Effector memory CD8-positive, alpha-beta T cell (primary cell): ENCODE measurements around the gene ITPKB.

Experiments used
- ATAC-seq: fragments of 150-1000 bp; cut with Tn5 transposase; replicated peaks from 2 replicates; pipeline ENCODE4 v1.10.0; 2021; ENCODE audit warnings: mild to moderate bottlenecking, moderate library complexity
- DNase-seq, 3 experiments: peaks; one replicate each; pipeline ENCODE4 v3.0.0; 2021
- H3K27ac Mint-ChIP-seq, 2 donors: one replicate each; pipeline ENCODE4 v1.8.0; 2022; ENCODE audit warnings: mild to moderate bottlenecking in 2 of 2, mixed read lengths in 2 of 2, moderate library complexity in 2 of 2
- H3K27me3 Mint-ChIP-seq, 2 donors: one replicate each; pipeline ENCODE4 v1.8.0; 2022; ENCODE audit warnings: mixed read lengths in 2 of 2
- H3K36me3 Mint-ChIP-seq: one replicate; pipeline ENCODE4 v1.8.0; 2022; ENCODE audit warnings: mild to moderate bottlenecking, moderate library complexity, mixed read lengths; ENCODE audit not compliant: insufficient read depth
- H3K4me1 Mint-ChIP-seq, 2 donors: one replicate each; pipeline ENCODE4 v1.8.0; 2022; ENCODE audit warnings: low read depth in 2 of 2, mixed read lengths in 2 of 2
- H3K4me3 Mint-ChIP-seq, 2 donors: one replicate each; pipeline ENCODE4 v1.8.0; 2022; ENCODE audit warnings: mild to moderate bottlenecking in 2 of 2, mixed read lengths in 2 of 2, moderate library complexity in 2 of 2
- H3K9me3 Mint-ChIP-seq, 2 donors: one replicate each; pipeline ENCODE4 v1.8.0; 2022; ENCODE audit warnings: mixed read lengths in 2 of 2
- total RNA-seq, 9 experiments: gene quantifications; one replicate each; lab custom pipeline; 2026; lab: John Stamatoyannopoulos, UW

ITPKB gene
- 84.2 to 434 (median 297) reads per million in 9 experiments for total RNA-seq

- H3K9me3 Mint-ChIP-seq: no peaks in the 10 kb centered on the region
- peaks cover 54% of the 10 kb centered on the region for H3K36me3 Mint-ChIP-seq
- H3K27me3 Mint-ChIP-seq: no peaks in the 10 kb centered on the region
- DNase-seq: peak; percentile 38 to 52 (median 46)
- ATAC-seq: peak; percentile 62
- peak within 1 kb of the TSS; percentile 89 to 93 for H3K27ac Mint-ChIP-seq
- peak within 1 kb of the TSS; percentile 87 to 97 for H3K4me3 Mint-ChIP-seq
- H3K4me1 Mint-ChIP-seq: peaks cover 21 to 28% of the 10 kb centered on the region in 2 donors
Measured at GRCh38 chr1:226738995-226739695, at the start of gene ITPKB. ITPKB (minus strand) TSS chr1:226739282; CDS start chr1:226737458, 1,824 bp downstream.

GRCh38 chr1:226787638-226788037 is 48.6 kb upstream of the ITPKB start:
- H3K4me3 Mint-ChIP-seq: no peak overlapping the region
- no peak overlapping the region for H3K27ac Mint-ChIP-seq
- H3K4me1 Mint-ChIP-seq: no peaks in the 10 kb centered on the region
- no peaks in the 10 kb centered on the region for H3K9me3 Mint-ChIP-seq
- ATAC-seq: no peak
- no peaks in the 10 kb centered on the region for H3K36me3 Mint-ChIP-seq
- no peaks in the 10 kb centered on the region for H3K27me3 Mint-ChIP-seq
- DNase-seq: no peak

- H3K4me1 Mint-ChIP-seq: no peaks in the 10 kb centered on the region
- H3K4me3 Mint-ChIP-seq: no peak overlapping the region
- no peak for DNase-seq
- no peaks in the 10 kb centered on the region for H3K9me3 Mint-ChIP-seq
- no peaks in the 10 kb centered on the region for H3K27me3 Mint-ChIP-seq
- no peak for ATAC-seq
- H3K36me3 Mint-ChIP-seq: no peaks in the 10 kb centered on the region
- no peak overlapping the region for H3K27ac Mint-ChIP-seq
Measured at GRCh38 chr1:226787071-226787470, 48.0 kb upstream of the ITPKB start.

GRCh38 chr1:226786550-226786949 is 47.5 kb upstream of the ITPKB start:
- no peaks in the 10 kb centered on the region for H3K9me3 Mint-ChIP-seq
- no peak overlapping the region for H3K27ac Mint-ChIP-seq
- no peak for ATAC-seq

GRCh38 chr1:226785805-226786204 is 46.7 kb upstream of the ITPKB start:
- Mint-ChIP-seq H3K27ac (no peak overlapping the region), H3K9me3 (no peaks in the 10 kb centered on the region), H3K4me1 (no peaks in the 10 kb centered on the region), H3K36me3 (no peaks in the 10 kb centered on the region), H3K27me3 (no peaks in the 10 kb centered on the region), H3K4me3 (no peak overlapping the region)
- ATAC-seq: no peak
- DNase-seq: no peak

More at GRCh38 chr1:226786550-226786949, 47.5 kb upstream of the ITPKB start:
- Mint-ChIP-seq H3K36me3 (no peaks in the 10 kb centered on the region), H3K27me3 (no peaks in the 10 kb centered on the region), H3K4me1 (no peaks in the 10 kb centered on the region), H3K4me3 (no peak overlapping the region)
- no peak for DNase-seq

GRCh38 chr1:226784081-226785049 is 45.3 kb upstream of the ITPKB start:
- H3K27ac Mint-ChIP-seq: no peak overlapping the region
- no peaks in the 10 kb centered on the region for H3K27me3 Mint-ChIP-seq
- no peaks in the 10 kb centered on the region for H3K9me3 Mint-ChIP-seq
- ATAC-seq: no peak
- no peaks in the 10 kb centered on the region for H3K36me3 Mint-ChIP-seq
- DNase-seq: no peak
- H3K4me1 Mint-ChIP-seq: peaks cover 0 to 4% of the 10 kb centered on the region in 2 donors
- H3K4me3 Mint-ChIP-seq: no peak overlapping the region

DNA sequence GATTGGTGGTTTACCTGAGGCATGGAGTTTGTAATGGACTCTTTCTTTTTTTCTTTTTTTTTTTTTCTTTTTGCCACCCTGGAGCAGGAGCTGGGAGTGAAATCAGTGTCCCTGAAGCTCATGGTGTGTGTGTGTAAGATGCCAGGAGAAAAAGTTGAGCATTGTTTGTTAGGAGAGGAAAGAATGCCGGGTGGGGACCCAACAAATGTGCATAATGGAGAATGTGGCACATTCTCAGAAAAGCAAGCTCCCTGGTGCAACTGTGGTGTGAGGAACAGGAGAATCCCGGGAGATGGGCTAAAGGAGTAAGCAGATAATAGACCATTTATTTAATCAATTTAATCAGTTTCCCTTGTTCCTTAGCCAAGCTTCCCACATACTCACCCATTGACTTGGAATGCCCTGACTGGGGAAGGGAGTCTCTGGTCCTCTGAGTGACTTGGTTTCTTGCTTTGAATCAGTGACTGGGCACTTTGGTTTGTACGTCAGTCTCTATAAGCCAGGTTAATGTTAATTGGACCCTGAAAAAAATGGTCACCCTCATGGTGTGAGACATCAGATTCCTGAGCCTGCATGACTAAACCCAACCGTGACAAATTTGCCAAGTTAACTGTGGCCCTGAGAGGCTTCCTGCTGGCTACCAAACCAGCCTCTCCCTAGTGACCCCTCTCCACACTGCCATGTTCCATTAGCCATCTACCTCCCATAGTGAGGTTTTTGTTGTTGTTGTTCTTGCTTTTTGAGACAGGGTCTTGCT is 43.9 kb upstream of the ITPKB start:
- Mint-ChIP-seq H3K27me3 (no peaks in the 10 kb centered on the region), H3K36me3 (no peaks in the 10 kb centered on the region), H3K4me3 (no peak overlapping the region), H3K9me3 (no peaks in the 10 kb centered on the region), H3K27ac (no peak overlapping the region), H3K4me1 (peaks cover 0 to 4% of the 10 kb centered on the region in 2 donors)
- DNase-seq: no peak
- ATAC-seq: no peak

DNA sequence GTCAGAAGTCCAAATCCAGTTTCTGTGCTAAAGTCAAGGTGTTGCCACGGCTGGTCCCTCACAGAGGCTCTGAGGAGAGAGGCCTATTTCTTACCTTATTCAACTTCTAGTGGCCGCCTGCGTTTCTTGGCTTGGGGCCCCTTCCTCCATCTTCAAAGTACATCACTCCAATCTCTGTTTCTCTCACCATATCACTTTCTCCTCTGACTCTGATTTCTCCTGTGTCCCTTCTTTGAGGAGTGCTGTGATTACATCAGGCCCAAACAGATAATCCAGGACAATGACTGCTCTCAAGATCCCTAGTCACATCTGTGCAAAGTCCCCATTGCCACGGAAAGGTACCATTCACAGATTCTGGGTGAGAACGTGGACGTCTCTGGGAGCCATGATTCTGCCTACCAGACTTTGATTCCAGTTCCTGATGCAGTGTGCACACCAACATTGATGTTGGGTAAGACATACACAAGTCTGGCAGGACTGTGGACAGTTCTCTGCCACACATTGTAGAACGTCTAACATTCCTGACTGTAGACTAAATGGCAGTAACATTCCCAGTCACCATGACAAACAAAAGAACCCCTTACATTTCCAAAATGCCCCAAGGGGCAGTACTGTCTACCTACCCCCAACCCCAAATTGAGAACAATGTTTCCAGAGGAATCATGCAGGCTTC is 43.0 kb upstream of the ITPKB start:
- Mint-ChIP-seq H3K36me3 (no peaks in the 10 kb centered on the region), H3K4me1 (peaks cover 0 to 4% of the 10 kb centered on the region in 2 donors), H3K4me3 (no peak overlapping the region), H3K9me3 (no peaks in the 10 kb centered on the region), H3K27me3 (no peaks in the 10 kb centered on the region), H3K27ac (no peak overlapping the region)
- DNase-seq: no peak
- no peak for ATAC-seq

DNA sequence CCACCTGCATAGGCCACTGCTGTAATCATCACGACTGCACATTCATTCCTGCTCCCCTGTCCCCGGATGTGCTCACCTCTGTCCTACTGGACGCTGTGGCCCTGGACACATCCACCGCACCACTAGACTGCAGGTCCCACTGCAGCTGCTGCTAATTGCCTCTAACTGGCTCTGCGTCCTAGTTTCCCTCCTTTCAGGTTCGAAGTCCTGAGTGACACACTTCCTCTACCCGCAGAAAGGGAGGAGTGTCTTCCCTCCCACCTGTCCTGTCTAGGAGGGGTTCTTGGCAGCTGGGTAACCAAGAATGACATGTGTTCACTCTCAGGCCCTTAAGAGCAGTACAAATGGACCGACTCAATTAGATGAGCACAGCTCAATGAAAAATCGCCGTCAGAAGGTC is 40.5 kb upstream of the ITPKB start:
- no peaks in the 10 kb centered on the region for H3K27me3 Mint-ChIP-seq
- H3K36me3 Mint-ChIP-seq: no peaks in the 10 kb centered on the region
- DNase-seq (no peak), ATAC-seq (no peak)
- no peak overlapping the region for H3K27ac Mint-ChIP-seq
- H3K4me3 Mint-ChIP-seq: no peak overlapping the region
- no peaks in the 10 kb centered on the region for H3K9me3 Mint-ChIP-seq
- peaks cover 0 to 4% of the 10 kb centered on the region in 2 donors for H3K4me1 Mint-ChIP-seq

DNA sequence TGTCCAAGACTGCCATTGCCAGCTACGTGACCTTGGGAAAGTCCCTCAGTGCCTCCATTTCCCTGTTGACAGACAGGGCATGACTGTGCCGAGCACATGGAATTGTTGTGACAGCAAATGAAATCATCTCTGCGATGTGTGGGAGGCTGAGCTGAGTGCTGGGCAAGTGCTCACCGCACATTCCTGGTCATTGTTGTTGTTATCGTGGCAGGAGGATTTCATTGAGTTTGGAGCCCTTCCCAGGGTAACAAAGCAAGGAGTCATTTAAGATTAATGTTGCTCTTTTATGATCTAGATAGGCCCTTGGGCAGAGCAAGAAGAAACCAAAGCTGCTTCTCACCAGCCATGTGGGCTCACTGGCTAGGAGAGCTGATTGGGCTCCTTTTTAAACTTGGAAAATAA is 39.6 kb upstream of the ITPKB start:
- no peaks in the 10 kb centered on the region for H3K9me3 Mint-ChIP-seq
- no peak for ATAC-seq
- H3K27ac Mint-ChIP-seq: no peak overlapping the region
- no peak for DNase-seq
- H3K4me1 Mint-ChIP-seq: peaks cover 0 to 4% of the 10 kb centered on the region in 2 donors
- H3K27me3 Mint-ChIP-seq: no peaks in the 10 kb centered on the region
- no peak overlapping the region for H3K4me3 Mint-ChIP-seq
- H3K36me3 Mint-ChIP-seq: no peaks in the 10 kb centered on the region

DNA sequence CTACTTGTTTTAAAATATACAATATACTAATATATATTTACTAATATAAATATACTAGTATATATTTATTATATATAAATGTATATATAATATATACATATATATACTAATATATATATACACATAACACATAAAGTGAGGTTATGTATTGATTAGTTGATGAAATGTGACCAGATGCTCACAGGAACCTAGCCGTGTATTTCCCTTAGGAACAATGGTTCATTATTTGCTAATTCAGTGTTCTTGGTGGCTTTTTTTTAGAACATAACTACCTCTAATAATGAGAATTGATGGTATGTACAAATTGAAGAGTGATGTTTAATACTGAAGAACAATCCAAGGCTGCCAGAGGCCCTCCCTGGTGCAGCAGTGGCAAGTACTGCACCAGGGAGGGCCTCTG is 37.9 kb upstream of the ITPKB start:
- H3K9me3 Mint-ChIP-seq: no peaks in the 10 kb centered on the region
- H3K4me1 Mint-ChIP-seq: peaks cover 3 to 4% of the 10 kb centered on the region in 2 donors
- ATAC-seq: no peak
- no peak overlapping the region for H3K4me3 Mint-ChIP-seq
- H3K36me3 Mint-ChIP-seq: no peaks in the 10 kb centered on the region
- peaks cover 0 to 5% of the 10 kb centered on the region in 2 donors for H3K27me3 Mint-ChIP-seq
- DNase-seq: no peak
- no peak overlapping the region for H3K27ac Mint-ChIP-seq

DNA sequence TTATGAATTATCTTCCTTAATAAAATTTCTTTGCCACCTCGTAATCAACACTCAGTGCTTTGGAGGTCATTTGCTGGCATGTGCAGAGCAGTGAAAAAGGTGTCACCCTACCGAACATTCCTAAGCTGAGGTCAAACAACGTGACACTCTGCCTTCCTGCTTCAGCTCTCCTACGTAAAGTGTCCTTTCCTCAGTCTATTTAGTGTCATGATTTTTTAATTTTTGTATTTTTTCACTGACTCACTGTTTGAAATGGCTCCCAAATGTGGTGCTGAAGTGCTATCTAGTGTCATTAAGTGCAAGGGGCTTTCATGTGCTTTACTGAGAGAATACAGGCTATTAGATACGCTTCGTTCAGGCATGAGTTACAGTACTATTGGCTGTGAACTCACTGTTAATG is 37.0 kb upstream of the ITPKB start:
- no peak overlapping the region for H3K4me3 Mint-ChIP-seq
- H3K27me3 Mint-ChIP-seq: peaks cover 0 to 7% of the 10 kb centered on the region in 2 donors
- no peak for DNase-seq
- no peak for ATAC-seq
- H3K36me3 Mint-ChIP-seq: no peaks in the 10 kb centered on the region
- no peaks in the 10 kb centered on the region for H3K9me3 Mint-ChIP-seq
- peaks cover 4 to 7% of the 10 kb centered on the region in 2 donors for H3K4me1 Mint-ChIP-seq
- H3K27ac Mint-ChIP-seq: no peak overlapping the region
